Stimulated activated CD8-positive, alpha-beta memory T cell treated with anti-CD3 and anti-CD28 coated beads, Interleukin-15, amount 100 ng/mL, for 48 hours (primary cell): ENCODE data around the gene PAGE2B.
"Not testable (repeated sequence)": the region's sequence is repeated elsewhere in the genome, so short reads cannot be mapped to it uniquely, and the experiment has no call there.

Source experiments
- DNase-seq, 2 donors: peaks; one replicate each; pipeline ENCODE4 v3.0.0-alpha.2; 2020; ENCODE audit warnings: low read depth in 2 of 2

Gene PAGE2B, protein sequence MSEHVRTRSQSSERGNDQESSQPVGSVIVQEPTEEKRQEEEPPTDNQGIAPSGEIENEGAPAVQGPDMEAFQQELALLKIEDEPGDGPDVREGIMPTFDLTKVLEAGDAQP

DNA sequence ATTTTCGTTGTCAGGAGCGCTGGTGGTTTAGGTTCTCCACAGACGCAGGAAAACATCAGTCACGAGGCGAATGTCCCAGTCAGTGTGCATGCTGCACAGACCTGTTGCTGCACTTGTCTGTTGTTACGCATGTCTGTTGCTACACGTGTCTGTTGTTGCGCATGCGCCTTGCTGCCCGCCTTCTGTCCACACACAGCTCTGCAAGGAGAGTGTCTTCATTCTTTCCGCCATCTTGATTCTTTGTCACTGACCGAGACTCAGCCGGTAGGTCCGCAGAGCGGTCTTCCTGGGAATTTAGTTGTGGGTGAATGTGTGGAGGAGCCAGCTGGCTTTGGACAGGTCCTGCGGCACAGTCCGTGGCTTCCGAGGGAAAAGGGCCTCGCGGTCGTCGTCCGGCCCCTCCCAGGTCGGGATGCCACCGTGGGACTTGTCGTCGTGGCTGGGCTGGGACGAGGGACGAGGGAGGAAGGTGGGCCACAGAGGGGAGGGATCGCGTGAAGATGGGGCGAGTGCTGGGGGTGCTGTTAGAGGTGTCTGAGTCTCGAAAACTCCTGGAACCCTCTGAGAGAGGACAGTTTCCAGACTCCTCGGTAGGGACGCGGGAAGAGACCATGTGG is at the start of gene PAGE2B:
Gene PAGE2B (plus strand): TSS at position 180 of the 617 bp plus-strand sequence. CDS start 1,012 bp downstream, outside the sequence.
- no peak for DNase-seq

DNA sequence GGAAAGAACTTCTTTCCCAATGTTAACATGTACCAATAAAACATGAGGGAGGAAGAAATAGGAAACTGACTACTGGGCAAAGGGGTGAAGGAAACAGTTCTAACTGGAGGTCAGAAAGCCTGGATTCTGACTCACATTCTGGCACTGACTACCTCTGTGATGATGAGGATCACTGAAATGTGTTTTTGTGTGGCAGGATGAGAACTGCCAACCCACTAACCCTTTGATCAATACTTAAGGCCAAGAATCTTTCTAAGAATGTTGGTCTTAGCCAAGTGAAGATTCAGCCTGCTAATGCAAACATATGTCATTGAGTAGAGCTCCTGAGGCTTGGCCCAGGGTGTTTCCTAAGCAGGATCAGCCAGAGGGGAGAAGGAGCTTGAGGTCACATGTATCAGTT is 48.7 kb upstream of the PAGE2B start:
- no peak for DNase-seq

DNA sequence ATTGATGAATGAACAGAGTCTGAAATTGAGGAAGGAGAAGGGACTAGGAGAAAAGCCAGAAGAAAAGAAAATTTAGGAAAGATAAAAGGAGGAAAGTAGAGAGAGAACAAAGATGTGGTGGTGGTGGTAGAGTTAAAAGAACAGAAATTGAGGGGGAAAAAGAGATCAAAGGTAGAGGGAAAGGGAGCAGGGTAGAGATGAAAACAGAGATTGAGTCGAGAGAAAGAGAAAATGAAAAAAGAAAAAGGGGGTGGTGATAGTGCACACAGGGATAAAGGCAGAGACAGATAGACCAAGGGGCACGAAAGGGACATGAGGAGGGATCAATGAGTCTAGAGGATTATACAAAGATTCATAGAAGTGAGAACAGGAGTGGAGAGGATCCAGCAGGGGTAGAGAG is 48.0 kb upstream of the PAGE2B start:
- DNase-seq = no peak

DNA sequence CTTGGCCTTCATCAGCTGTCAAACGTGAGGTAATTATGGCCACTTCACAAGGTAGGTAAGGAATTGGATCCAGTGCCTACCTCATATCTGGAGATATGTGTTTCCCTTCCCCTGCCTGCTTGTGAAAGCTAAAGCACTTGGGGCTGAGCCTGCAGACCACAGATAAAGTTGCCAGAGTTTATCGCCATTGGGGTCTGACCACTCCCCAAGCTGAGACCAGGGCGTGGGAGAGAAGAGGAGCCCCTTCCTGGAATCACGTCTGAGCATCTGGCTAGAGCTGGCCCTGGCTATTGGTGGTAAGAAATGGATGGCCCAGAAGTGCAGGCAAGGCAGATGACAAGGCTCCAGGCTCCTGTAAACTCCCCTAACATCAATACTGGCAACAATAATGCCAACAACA is 46.8 kb upstream of the PAGE2B start:
- no peak for DNase-seq

DNA sequence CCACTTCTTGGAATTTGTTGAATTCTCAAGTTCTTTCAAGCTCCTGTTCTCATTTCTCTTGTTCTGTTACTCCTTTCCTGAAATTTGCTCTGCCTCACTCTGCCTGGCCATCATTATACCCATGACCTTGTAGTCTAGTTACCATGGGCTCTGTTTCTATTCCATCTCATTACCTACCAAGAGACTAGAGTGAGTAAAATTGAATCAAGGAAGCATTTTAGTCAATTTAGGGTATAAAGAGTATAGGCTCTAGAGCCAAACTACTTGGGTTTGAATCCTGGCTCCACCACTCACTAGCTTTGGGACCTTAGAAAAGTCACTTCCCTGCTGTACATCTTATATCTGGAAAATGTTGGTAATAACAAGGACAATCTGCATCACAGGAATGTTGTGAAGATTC is 46.2 kb upstream of the PAGE2B start:
- no peak for DNase-seq

DNA sequence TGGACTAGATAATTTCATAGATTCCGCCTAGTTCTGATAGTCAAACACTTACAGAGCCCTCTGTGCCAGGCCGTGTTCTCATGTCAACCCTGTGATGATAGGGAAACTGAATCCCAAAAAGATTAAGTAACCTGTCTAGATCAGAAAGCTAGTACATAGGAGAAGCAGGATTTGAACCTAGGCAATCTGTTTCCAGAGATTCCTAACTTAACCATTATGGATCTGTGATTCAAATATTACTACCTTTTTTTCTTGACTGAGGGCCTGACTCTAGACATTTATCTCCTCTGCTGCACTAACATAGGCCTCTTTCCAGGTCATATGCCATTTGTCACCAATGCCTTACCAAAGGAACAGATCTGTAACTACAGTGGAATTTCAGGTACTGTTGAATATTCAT is 45.5 kb upstream of the PAGE2B start:
- DNase-seq = no peak

DNA sequence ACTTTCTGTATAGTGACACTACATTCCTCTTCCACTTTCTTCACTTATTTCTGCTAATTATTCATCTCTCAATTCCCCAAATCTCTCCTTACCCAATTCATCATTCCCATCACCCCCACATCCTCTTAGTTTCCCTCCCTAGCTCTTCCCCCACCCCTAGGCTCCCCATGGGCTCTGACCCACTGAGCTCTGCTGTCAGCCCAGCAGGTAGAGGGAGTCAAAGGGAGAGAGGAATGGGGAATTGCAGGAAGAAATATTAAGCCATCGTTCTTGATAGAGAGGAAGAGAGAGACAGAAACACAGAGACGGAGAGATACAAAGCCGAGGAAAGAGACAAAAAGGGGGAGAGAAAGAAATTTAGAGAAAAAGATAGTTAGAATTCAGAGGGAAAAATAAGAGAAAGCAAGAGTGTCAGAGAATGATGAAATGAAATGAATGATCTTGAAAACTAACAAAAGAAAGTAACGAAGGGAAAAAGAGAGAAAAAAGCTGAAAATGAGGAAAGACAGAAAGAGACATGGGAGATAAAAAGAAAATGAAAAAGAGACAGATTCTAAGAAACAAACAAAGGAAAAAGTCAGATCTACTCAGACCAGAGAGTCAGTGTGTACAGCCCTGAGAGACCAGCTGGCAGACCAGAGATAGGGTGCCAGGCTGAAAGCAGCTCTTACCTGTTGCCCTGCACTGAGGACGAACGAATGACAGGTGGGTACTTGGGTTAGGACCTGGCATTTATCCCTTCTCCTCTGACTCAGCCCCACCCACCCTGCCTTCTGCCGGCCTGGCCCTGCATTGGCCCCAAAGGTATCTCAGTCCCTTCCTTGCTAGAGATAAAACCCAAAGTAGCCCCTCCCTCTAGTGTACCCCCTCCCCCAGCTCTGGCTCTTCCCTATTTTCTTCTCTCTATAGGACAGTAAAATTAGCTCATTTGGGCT is 44.3 kb upstream of the PAGE2B start, which contains the start of gene ALAS2:
Gene ALAS2 (minus strand): TSS at position 707 of the 935 bp plus-strand sequence. CDS start 4,977 bp downstream, outside the sequence.
- DNase-seq = no peak

DNA sequence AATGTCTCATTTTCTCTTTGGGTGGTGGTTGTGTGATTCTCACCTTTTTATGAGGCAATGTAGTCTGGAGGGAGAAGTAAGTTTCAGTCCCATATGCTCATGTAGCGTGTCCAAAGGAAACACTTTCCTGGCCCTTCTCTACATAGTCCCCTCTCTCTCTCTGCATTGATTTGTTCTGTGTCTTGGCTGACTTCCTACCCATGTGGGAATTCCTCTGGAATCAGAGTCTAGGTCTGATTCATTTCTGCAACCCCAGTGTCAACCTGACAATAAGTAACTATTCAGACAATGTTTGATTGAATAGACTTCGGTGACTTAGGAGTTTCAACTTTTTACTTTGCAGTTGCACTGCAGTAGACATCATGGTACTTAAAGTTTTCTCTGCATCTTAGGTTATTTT is 41.4 kb upstream of the PAGE2B start:
- DNase-seq = no peak

DNA sequence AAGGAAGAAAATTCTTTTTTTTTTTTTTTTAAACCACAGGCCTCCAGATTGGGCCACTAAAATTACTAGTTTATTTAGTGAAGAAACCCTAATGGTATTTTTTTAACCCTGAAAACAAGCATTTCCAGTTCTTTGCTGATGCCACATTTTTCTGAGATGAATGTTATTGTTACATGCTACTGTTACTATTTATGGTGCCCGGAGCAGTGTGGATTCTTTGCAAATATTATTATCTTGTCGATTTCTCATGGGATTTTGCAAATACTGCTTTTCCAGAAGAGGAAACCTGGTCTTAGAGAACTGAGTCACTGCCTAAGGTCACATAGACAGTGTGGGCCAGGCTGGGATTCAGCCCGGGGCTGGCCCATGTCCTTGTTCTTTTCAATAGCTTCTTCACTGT is 35.4 kb upstream of the PAGE2B start:
- no peak for DNase-seq

DNA sequence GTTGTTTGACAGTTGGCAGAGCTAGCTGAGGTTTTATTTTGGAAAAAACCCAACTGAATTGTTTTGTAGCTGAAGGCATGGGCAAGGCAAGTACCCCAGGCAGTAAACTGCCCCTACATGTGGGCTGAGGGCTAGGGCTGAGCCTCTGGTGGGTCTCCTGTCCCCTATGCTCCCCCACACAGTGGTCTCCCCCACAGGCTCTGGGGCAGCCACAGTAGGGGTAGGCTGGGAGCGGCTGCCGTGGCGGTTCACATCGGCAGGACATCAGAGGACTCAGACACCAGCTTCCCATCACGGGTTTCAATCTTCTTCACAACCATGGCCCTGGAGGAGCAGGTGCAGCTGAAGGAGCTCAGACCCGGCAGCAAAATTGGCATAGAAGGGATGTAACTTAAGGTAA is 33.3 kb upstream of the PAGE2B start:
- DNase-seq = no peak

DNA sequence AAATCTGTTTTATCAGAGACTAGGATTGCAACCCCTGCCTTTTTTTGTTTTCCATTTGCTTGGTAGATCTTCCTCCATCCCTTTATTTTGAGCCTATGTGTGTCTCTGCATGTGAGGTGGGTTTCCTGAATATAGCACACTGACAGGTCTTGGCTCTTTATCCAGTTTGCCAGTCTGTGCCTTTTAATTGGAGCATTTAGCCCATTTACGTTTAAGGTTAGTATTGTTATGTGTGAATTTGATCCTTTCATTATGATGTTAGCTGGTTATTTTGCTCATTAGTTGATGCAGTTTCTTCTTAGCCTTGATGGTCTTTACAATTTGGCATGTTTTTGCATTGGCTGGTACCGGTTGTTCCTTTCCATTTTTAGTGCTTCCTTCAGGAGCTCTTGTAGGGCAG is 24.2 kb upstream of the PAGE2B start:
- DNase-seq = not testable (repeated sequence)

DNA sequence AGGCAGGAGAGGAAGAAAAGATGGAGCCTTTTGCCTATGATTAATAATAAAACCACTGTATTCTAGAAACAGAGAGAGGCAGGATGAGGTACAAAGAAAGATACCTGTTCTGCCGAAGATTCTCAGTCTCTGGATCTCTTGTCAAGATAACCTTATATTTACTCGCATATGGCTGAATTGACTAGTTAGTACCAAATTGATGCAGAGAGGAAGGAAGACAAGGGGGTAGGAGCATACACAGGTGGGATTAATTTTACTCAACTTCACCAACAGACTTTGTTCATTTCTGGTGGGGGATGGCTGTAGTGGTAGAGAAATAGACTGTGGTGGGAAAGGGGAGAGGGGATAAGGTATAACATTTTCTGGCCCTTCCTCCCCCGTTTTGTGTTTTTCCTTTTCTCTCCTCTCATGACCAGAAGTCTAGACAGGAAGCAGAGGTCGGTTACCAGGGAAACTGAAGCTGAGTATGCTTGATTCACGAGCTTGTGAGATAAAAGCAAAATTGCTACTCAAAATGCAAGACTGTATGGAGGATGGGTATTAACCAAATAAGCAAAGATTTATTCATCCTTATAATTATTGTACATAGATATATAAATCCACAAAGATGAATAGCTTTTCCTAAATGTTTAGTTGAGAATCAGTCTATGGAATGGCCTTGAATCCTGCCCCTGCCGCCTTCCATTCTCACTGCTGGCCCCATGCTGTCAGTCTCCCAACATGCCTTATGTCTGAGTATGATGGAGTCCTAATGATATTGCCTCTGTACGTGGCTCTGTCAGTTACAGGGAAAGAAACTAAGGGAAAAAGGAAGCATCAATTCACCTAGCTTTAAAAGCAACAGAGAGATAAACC is 17.8 kb upstream of the PAGE2B start:
- no peak for DNase-seq

DNA sequence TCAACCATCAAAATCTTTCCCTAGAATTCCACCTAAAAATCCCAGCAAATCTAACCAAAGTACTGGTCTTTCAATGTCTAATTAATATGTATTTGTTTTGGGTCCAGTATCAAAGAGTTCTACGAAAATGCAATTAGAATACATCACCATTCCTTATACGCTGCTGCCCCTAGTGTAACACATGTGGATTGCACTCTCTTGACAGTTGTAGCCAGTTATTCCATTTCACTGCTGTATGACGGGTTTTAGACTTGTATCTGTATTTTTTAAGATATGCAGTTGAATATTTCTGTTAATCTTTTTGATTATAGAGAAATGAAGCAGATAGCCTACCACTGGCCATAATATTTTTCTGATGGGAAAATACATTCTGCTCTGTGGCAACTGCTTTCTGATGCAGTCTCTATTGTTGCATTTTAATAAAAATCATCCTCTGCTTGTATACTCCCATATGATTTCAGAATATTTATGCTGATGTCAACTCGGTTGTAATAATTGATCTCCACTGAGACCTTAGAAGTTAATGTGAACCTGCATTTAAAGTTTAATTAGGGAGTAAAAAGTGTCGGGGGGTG is 17.1 kb upstream of the PAGE2B start:
- no peak for DNase-seq

DNA sequence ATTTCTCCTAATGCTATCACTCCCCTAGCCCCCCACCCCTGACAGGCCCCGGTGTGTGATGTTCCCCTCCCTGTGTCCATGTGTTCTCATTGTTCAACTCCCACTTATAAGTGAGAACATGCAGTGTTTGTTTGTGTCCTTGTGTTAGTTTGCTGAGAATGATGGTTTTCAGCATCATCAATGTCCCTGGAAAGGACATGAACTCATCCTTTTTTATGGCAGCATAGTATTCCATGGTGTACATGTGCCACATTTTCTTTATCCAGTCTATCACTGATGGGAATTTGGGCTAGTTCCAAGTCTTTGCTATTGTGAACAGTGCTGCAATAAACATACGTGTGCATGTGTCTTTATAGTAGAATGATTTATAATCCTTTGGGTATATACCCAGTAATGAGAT is 7.7 kb upstream of the PAGE2B start:
- DNase-seq = not testable (repeated sequence)

DNA sequence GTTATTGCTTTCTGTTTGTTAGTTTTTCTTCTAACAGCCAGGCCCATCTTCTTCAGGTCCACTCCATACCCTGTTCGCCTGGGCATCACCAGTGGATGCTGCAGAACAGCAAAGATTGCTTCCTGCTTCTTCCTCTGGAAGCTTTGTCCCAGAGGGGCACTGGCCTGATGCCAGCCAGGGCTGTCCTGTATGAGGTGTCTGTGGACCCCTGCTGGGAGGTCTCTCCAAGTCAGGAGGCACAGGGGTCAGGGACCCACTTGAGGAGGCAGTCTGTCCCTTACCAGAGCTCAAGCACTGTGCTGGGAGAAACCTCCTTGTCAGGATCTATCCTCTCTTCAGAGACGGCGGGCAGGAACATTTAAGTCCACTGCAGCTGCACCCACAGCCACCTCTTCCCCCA is 2.5 kb upstream of the PAGE2B start:
- no peak for DNase-seq

DNA sequence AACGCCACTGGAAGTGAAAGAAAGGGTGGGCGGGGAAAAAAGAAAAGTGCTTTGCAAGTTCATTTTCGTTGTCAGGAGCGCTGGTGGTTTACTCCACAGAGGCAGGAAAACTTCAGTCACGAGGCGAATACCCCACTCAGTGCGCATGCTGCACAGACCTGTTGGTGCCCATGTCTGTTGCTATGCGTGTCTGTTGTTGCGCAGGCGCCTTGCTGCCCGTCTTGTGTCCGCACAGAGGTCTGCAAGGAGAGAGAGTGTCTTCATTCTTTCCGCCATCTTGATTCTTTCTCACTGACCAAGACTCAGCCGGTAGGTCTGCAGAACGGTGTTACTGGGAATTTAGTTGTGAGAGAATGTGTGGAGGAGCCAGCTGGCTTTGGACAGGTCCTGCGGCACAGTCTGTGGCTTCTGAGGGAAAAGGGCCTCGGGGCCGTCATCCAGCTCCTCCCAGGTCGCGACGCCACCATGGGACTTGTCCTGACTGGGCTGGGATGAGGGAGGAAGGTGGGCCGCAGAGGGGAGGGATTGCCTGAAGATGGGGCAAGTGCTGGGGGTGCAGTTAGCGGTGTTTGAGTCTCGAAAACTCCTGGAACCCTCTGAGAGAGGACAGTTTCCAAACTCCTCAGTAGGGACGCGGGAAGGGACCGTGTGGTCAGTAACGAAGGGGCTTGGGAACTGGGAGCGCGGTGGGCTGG is 14.1 kb downstream of the PAGE2B start, which contains the start of gene PAGE2:
Gene PAGE2 (plus strand): TSS at position 224 of the 695 bp plus-strand sequence. CDS start 1,003 bp downstream, outside the sequence.
- DNase-seq = no peak

DNA sequence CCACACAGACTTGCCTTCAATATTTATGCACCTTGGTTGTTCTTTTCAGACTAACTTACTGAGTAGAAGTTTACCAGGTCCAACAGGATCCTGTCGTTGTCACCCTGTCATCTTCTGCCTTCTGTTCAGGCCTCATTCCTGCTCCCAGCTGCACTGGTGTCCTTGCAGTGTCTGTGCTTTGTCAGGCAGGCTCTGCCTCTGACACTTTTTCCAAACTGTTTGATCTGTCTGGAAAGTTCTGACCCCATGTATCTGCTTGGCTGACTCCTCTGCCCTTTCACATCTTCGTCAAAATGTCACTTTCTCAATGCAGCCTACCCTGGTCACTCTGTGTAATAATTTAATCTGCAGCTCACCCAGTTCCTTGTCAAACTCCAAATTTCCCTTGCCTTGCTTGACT is 23.9 kb downstream of the PAGE2B start:
- no peak for DNase-seq

DNA sequence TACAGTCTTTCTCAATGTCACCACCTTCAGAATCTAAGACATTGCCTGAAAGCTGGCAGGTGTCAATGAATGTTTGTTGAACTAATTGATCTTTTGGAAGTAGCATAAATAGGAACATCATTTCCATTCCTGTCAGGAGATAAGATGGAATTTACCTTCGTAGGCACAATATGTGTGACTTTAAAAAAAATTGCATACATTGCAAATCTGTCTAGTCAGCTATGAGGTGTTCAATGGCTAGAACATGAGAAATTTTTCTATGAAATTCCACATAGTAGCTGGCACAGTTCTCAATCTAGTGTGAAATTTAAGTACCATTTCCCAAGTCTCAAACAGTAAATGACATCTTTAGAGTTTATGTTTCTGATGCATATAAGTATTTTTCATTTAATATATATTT is 24.3 kb downstream of the PAGE2B start:
- DNase-seq = no peak

DNA sequence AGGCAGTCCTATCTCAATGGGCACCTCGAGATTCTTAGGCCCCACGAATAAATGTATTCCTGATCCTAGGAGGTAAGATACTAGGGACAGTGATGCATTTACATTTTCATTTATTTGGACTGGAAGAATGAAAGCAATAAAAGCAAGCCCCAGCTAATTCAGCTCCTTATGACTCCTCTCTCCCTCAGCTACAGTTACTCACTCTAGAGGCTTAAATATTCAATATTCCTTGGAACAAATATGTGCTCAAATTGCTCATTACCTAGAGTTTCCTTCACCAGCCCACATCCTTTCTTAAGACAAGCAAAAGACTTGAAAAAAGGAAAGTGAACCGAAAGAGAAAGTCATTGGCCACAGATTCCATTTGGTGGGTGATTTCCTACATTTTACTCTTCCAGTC is 27.9 kb downstream of the PAGE2B start:
- DNase-seq = no peak

DNA sequence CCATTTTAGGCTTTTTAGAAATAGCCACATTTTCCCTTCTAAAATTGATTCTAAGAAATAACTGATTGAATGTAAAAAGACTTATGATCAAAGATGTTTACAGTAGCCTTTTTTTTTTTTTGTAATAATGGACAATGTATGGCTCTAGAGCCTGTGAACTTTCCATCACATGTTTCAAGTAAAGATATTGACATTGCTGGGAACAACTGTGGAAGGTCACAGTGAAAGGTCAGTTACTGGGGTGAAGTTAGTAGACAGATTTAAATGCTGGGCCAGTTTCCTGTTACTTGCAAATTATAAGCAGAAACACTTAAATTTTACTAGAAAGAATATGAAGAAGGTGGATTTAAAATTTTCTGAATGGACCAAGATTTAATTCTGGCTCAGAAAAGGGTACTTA is 32.4 kb downstream of the PAGE2B start:
- no peak for DNase-seq

DNA sequence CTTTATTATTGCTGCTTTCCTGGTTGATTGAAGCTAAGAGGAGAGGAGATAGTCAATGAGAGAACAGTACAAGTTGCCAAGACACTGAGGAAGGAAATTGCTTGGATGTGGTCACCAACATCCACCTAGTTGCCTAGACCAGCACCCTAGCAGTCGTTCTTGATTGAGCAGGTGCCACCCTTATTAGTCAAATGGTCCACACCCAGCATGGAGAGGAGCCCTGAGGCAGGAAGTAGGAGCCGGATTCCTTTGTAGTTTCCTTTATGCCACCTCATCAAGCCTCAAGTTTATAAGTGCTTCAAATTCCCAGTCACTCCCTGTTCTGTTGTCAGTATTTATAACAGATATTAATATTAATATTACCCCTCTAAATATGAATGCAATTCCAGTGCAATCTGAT is 33.1 kb downstream of the PAGE2B start:
- DNase-seq = no peak
